Activated CD4-positive, alpha-beta T cell treated with anti-CD3 and anti-CD28 coated beads, Interleukin-2, Interleukin-6, amounts not matched to agents 100 ng/mL and 50 ng/mL, durations not matched to agents 16 hours and 8 hours (primary cell): ENCODE results near the gene TNS4.
A peak's percentile ranks its signal among the peaks of the same experiment; 100 is the strongest.

Experiments used
- DNase-seq: peaks from one replicate; pipeline ENCODE4 v3.0.0-alpha.2; 2020

Gene TNS4

DNA sequence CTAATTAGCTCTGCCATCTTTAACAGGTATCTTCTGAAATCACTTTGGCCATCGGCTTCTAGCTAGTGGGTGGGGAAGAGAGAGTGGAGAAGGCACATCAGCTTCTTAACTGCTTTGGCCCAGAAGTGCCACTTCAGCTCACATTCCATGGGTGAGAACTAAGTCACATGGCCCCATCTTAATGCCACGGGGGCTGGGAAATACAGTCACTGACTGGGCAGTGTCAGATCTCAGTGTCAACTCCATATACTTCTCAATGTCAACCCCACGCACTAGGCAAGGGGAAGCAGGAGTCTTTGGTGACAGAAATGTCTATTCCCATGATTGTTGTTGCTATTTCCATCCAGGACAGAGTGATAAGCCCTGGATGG lies 34.5 kb upstream of the TNS4 start:
- no peak for DNase-seq

GRCh38 chr17:40535438-40535837 lies 34.0 kb upstream of the TNS4 start:
- no peak for DNase-seq

DNA sequence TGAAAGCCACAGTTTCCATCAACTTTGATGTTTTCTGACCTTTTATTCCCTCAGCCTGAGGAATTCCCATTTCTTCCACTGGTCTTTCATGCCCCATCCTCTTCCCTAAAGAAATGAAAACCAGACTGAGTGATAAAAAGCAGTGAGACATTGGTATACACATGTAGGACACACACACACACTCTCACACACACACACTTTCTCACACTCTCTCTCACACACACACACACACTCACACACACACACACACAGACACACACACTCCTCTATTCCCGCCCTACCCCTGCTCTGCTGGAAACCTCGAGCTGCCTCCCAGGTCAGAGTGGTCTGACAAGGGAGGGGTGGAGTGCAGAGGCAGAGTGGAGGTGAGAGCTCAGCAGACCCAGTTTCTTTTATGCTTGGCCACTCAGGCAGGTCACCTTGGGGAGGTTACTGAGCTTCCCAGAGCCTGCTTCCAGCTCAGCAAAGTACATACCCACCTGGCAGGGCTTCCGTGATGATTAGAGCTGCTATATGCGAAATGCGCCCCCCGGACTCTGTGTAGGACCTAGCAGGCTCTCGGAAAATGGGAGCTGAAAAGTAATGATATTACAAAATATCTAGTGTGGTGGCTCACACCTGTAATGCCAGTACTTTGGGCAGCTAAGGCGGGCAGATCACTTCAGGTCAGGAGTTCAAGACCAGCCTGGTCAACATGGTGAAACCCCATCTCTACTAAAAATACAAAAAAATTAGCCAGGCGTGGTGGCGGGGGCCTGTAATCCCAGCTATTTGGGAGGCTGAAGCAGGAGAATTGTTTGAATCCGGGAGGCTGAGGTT lies 33.2 kb upstream of the TNS4 start:
- no peak for DNase-seq

DNA sequence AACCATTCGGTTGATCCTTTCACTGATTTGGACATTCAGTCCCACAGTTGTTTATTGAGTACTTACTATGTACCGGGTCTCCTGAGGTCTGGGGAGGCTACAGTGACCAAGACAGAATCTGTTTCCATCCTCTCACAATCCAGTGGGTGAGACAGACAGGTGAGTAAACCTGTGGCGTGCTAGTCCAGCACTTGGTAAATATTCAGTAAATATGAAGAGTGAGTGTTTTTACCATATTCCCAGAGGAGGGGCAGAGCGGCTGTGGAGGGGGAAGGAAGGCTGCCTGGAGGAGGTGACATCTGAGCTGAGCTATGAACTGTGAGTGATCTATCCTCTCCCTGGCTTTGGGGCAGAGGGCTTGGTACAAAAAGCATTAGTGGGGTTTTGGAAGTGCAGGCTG lies 32.5 kb upstream of the TNS4 start:
- no peak for DNase-seq

GRCh38 chr17:40532520-40533253 lies 31.3 kb upstream of the TNS4 start:
- DNase-seq = no peak

GRCh38 chr17:40531051-40531991 lies 29.9 kb upstream of the TNS4 start:
- DNase-seq = peak; percentile 92

GRCh38 chr17:40530531-40530994 lies 29.1 kb upstream of the TNS4 start:
- no peak for DNase-seq

GRCh38 chr17:40529991-40530390 lies 28.6 kb upstream of the TNS4 start:
- no peak for DNase-seq

DNA sequence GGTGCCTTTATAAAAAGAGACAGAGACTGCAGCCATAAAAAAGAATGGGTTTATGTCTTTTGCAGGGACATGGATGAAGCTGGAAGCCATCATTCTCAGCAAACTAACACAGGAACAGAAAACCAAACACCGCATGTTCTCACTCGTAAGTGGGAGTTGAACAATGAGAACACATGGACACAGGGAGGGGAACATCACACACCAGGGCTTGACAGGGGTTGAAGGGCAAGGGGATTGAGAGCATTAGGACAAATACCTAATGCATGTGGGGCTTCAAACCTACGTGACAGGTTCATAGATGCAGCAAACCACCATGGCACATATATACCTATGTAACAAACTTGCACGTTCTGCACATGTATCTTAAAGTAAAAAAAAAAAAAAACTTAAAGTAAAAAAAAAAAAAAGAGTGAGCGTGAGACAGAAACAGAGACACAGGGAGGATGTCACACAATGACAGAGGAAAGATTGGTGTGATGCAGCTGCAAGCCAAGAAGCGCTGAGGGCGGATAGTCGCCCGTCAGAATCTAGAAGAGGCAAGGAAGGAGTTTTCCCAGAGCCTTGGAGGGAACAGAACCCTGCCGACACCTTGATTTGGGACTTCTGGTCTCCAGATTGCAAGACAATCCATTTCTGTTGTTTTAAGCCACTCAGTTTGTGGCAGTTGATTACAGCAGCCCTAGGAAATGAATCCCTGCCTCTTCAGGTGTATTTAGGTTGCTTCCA lies 27.4 kb upstream of the TNS4 start:
- DNase-seq = no peak

- DNase-seq = no peak
Observed at GRCh38 chr17:40526668-40527067, 25.2 kb upstream of the TNS4 start.

GRCh38 chr17:40525294-40525693 lies 23.9 kb upstream of the TNS4 start:
- DNase-seq = no peak

GRCh38 chr17:40524243-40524965 lies 23.0 kb upstream of the TNS4 start:
- DNase-seq = no peak

DNA sequence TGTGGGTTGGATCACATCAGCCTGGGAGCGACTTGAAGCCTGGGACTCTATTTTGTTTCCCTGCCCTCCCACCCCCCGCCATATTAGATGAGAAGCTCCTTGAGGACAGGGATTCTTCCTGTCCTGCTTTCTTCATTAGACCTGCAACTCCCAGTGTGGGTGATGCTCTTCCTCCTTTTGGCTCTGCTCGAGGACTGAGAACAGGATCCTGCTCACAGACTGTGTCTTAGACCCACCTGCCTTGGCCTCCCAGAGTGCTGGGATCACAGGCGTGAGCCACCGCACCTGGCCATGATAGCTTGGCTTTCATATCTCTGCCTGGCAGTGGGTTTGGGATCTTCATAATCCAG lies 21.5 kb upstream of the TNS4 start:
- no peak for DNase-seq

DNA sequence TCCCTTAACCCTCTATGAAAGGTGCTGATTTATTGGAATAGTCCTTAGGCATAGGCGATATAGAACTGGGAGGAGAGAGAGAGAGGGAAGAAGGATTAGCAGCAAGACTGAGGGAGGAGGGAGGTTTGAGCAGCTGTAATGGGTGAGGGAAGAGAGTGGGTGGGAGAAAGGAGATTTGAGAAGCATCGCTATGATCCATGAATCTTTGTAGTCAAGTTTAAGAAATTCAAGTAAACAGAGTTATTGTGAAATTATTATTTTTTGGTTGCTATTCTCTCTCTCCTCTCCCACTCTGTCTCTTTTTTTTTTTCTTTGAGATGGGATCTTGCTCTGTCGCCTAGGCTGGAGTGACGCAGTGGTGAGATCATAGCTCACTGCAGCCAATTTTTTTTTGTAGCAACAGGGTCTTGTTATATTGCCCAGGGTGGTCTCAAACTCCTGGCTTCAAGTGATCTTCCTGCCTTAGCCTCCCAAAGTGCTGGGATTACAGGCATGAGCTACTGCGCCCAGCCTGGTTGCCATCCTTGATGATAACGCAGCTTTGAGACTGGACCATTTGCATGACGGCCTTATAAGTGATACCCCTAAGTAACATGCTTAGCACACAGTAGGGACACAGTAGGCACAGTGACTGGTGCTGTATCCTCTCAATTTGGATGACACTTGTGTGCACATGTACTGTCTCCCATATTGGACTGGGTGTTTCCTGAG lies 21.0 kb upstream of the TNS4 start:
- no peak for DNase-seq

DNA sequence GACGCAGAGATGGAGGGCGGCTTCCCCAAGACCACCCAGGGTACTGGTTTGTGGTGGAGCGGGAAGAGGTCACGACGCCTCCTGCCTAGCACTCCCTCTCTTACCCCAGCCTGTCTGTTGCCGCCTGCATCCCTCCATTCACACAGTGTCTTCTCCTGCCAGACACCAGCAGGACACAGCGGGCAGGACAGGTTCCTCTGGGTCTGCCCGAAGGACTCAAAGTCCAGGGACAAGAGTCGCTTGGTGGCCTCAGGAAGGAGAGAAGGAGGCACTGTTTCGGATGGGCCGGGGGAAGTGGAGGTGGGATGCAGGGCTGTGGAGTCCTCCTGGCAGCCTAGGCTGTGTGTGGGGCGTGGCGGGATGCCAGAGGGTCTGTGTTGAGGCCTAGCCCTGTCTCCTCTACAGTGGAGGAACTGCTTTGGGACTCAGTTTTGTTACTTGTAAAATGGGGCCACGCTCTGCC lies 19.6 kb upstream of the TNS4 start:
- DNase-seq = no peak

GRCh38 chr17:40519089-40519775 lies 17.8 kb upstream of the TNS4 start:
- DNase-seq = no peak

- no peak for DNase-seq
Observed at GRCh38 chr17:40518401-40519088, 17.1 kb upstream of the TNS4 start.

DNA sequence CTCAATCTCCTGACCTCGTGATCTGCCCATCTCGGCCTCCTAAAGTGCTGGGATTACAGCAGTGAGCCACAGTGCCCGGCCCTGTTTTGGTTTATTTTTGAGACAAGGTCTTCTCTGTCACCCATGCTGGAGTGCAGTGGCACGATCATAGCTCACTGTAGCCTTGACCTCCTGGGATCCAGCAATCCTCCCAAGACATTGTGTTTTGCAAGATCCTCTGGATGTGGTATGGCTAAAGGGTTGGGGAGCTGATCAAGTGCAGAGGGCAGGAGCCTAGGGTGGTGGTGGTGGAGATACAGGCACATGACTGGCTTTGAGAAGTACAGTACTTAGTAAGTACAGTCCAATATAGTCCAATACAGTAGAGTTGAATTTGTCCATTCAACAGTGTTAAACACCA lies 16.6 kb upstream of the TNS4 start:
- DNase-seq = no peak

- peak; percentile 28 for DNase-seq
Observed at GRCh38 chr17:40517286-40517662, 15.9 kb upstream of the TNS4 start.
